CD14-positive monocyte (primary cell): ENCODE results near the gene C16orf96. TPM values are rescaled to one million over a fixed set of nuclear protein-coding genes. Genes with fewer than 3 reads are reported as not detected.

Experiments used
- DNase-seq, 3 donors: peaks; one replicate each; pipeline ENCODE4 v3.0.0-alpha.2; 2011 to 2022
- H2AFZ ChIP-seq: 2 replicates; pipeline ENCODE4 v1.6.0; 2012; ENCODE audit warnings: mild to moderate bottlenecking, low read depth, low read length, inconsistent platforms; ENCODE audit not compliant: insufficient read depth, poor library complexity, severe bottlenecking
- H3K27ac ChIP-seq, 2 donors: 1 replicate in 1 of 2; 2 replicates in 1 of 2; pipeline ENCODE4 v1.5.1; 2012 to 2013; ENCODE audit warnings: low read length in 2 of 2, control low read depth in 1 of 2, inconsistent platforms in 1 of 2, low read depth in 1 of 2, mild to moderate bottlenecking in 1 of 2
- H3K27me3 ChIP-seq, 2 donors: one replicate each; pipeline versions ENCODE4 v1.6.0 to v1.6.1; 2011 to 2013; ENCODE audit warnings: low read length in 2 of 2; ENCODE audit not compliant: control insufficient read depth in 2 of 2, insufficient read depth in 2 of 2
- H3K36me3 ChIP-seq, 2 donors: replicated peaks in 1 of 2; 1 replicate in 1 of 2; 2 replicates in 1 of 2; pipeline versions ENCODE4 v1.5.1 to v1.6.1; 2012 to 2013; ENCODE audit warnings: low read length in 2 of 2, control low read depth in 1 of 2, inconsistent platforms in 1 of 2, mild to moderate bottlenecking in 1 of 2; ENCODE audit not compliant: insufficient read depth in 2 of 2, control insufficient read depth in 1 of 2
- H3K4me1 ChIP-seq, 2 donors: 1 replicate in 1 of 2; 2 replicates in 1 of 2; pipeline versions ENCODE4 v1.5.1 to v1.6.1; 2012 to 2013; ENCODE audit warnings: low read length in 2 of 2, control low read depth in 1 of 2, inconsistent platforms in 1 of 2, mild to moderate bottlenecking in 1 of 2, moderate library complexity in 1 of 2; ENCODE audit not compliant: insufficient read depth in 2 of 2, control insufficient read depth in 1 of 2
- H3K4me2 ChIP-seq: replicated peaks from 2 replicates; pipeline ENCODE3; 2012; ENCODE audit warnings: low read length, moderate library complexity, mild to moderate bottlenecking; ENCODE audit not compliant: poor library complexity, severe bottlenecking; ENCODE audit errors: extremely low read depth
- H3K4me3 ChIP-seq, 3 experiments: fragments of 200-600 bp in 1 of 3; sonication (generic) in 1 of 3; replicated peaks in 1 of 3; 1 replicate in 2 of 3; 2 replicates in 1 of 3; pipeline ENCODE4 v1.5.1; 2011 to 2013; ENCODE audit warnings: low read length in 3 of 3, mild to moderate bottlenecking in 3 of 3, control low read depth in 2 of 3, low read depth in 2 of 3, inconsistent platforms in 1 of 3, moderate library complexity in 1 of 3
- H3K79me2 ChIP-seq: 2 replicates; pipeline ENCODE4 v1.6.0; 2012; ENCODE audit warnings: mild to moderate bottlenecking, control low read depth, inconsistent platforms, low read length, moderate library complexity; ENCODE audit not compliant: insufficient read depth
- H3K9ac ChIP-seq: 2 replicates; pipeline ENCODE4 v1.6.0; 2017; ENCODE audit warnings: low read length, mild to moderate bottlenecking; ENCODE audit not compliant: insufficient read depth, poor library complexity, severe bottlenecking
- H3K9me3 ChIP-seq, 2 donors: replicated peaks in 1 of 2; 1 replicate in 1 of 2; 2 replicates in 1 of 2; pipeline versions ENCODE4 v1.5.1 to v1.6.1; 2012 to 2013; ENCODE audit warnings: low read length in 2 of 2, control low read depth in 1 of 2; ENCODE audit not compliant: control insufficient read depth in 1 of 2, insufficient read depth in 1 of 2
- H4K20me1 ChIP-seq: 2 replicates; pipeline ENCODE4 v1.6.0; 2012; ENCODE audit warnings: mild to moderate bottlenecking, low read length, control low read depth, moderate library complexity; ENCODE audit not compliant: insufficient read depth
- H3K27ac Mint-ChIP-seq, 7 donors: one replicate each; pipeline ENCODE4 v1.8.0; 2020; ENCODE audit warnings: mild to moderate bottlenecking in 7 of 7, mixed read lengths in 7 of 7, moderate library complexity in 6 of 7, inconsistent platforms in 2 of 7
- H3K27me3 Mint-ChIP-seq, 3 donors: one replicate each; pipeline ENCODE4 v1.8.0; 2021 to 2022; ENCODE audit warnings: low read depth in 3 of 3, mild to moderate bottlenecking in 3 of 3, mixed read lengths in 3 of 3, moderate library complexity in 3 of 3, inconsistent platforms in 1 of 3
- H3K36me3 Mint-ChIP-seq, 2 donors: one replicate each; pipeline ENCODE4 v1.8.0; 2020; ENCODE audit warnings: mixed read lengths in 2 of 2, inconsistent platforms in 1 of 2, mild to moderate bottlenecking in 1 of 2
- H3K4me1 Mint-ChIP-seq: one replicate; pipeline ENCODE4 v1.8.0; 2020; ENCODE audit warnings: mild to moderate bottlenecking, mixed read lengths
- H3K4me3 Mint-ChIP-seq, 2 donors: one replicate each; pipeline ENCODE4 v1.8.0; 2020; ENCODE audit warnings: mild to moderate bottlenecking in 2 of 2, mixed read lengths in 2 of 2, moderate library complexity in 1 of 2
- H3K9me3 Mint-ChIP-seq, 7 donors: one replicate each; pipeline ENCODE4 v1.8.0; 2020 to 2022; ENCODE audit warnings: mixed read lengths in 7 of 7, mild to moderate bottlenecking in 6 of 7, moderate library complexity in 6 of 7, inconsistent platforms in 2 of 7
- WGBS: methylation state at CpG from one replicate; pipeline ENCODE4 v1.1.5; 2013; ENCODE audit warnings: missing lambda C conversion rate; ENCODE audit not compliant: insufficient coverage; 5-methylcytosine and 5-hydroxymethylcytosine counted together
- intact Hi-C, 2 donors: fragments of 100-400 bp; cut with micrococcal nuclease; formaldehyde crosslinking; loops; one replicate each; pipeline versions ENCODE4 v1.15.0 to v1.15.1; 2023
- polyA plus RNA-seq, 3 donors: library from polyadenylated mRNA; depleted of rRNA in 1 of 3; unstranded in 2 of 3; stranded (reverse) in 1 of 3; fragments of 300-500 nt in 2 of 3; fragments of >200 nt in 1 of 3; fragmentation: Illumina TruSeq in 2 of 3; gene quantifications; 1 replicate in 2 of 3; 2 replicates in 1 of 3; pipeline ENCODE4 v1.2.3, GENCODE V29; 2012 to 2021
- TF ChIP-seq, protein P1 (sequence below): fragments of 200-600 bp; IDR thresholded peaks from one replicate; pipeline ENCODE4 v1.8.0; 2022; ENCODE audit warnings: antibody characterized with exemption, mild to moderate bottlenecking

C16orf96 gene
- polyA plus RNA-seq, 3 donors = 0.13 TPM; not detected in 2

DNA sequence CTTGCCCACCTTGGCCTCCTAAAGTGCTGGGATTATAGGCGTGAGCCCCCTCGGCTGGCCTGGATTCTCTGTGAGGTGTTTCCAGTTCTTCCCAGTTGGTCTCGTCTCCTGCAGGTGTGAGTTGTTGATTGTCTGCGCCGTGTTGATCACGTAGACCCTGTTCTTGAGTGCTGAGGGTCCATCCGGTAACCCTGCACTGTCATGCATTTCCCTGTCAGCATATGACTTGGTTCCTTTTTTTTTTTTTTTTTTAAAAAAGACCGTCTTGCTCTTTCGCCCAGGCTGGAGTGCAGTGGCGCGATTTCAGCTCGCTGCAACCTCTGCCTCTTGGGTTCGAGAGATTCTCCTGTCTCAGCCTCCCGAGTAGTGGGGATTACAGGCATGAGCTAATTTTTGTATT is 85.8 kb downstream of the C16orf96 start:
- Histone ChIP-seq H2AFZ (no peak overlapping the region), H3K27ac (peak overlapping the region in 1 of 2 donors; percentile 65), H3K9me3 (no peaks in the 10 kb centered on the region), H3K4me1 (peaks cover 22 to 28% of the 10 kb centered on the region in 2 donors), H3K4me3 (peak overlapping the region in 2 of 3 experiments; percentile 11 to 48), H3K9ac (no peak overlapping the region), H3K79me2 (peaks cover 99% of the 10 kb centered on the region), H4K20me1 (peaks cover 100% of the 10 kb centered on the region), H3K4me2 (peak overlapping the region; percentile 63), H3K27me3 (no peaks in the 10 kb centered on the region), H3K36me3 (peaks cover 22 to 59% of the 10 kb centered on the region in 2 donors)
- 29% methylated on average over 4 of the region's 14 CpGs for WGBS
- Mint-ChIP-seq H3K9me3 (no peaks in the 10 kb centered on the region), H3K36me3 (peaks cover 28 to 54% of the 10 kb centered on the region in 2 donors), H3K4me1 (peaks cover 26% of the 10 kb centered on the region), H3K27ac (peak overlapping the region; percentile 75 to 88 (median 85)), H3K27me3 (peaks cover 0 to 4% (median 0%) of the 10 kb centered on the region in 3 donors), H3K4me3 (peak overlapping the region; percentile 46 to 82)
- intact Hi-C loops = no loop called here
- DNase-seq = peak in 2 of 3 donors; percentile 21 to 39
- TF ChIP-seq, protein P1, sequence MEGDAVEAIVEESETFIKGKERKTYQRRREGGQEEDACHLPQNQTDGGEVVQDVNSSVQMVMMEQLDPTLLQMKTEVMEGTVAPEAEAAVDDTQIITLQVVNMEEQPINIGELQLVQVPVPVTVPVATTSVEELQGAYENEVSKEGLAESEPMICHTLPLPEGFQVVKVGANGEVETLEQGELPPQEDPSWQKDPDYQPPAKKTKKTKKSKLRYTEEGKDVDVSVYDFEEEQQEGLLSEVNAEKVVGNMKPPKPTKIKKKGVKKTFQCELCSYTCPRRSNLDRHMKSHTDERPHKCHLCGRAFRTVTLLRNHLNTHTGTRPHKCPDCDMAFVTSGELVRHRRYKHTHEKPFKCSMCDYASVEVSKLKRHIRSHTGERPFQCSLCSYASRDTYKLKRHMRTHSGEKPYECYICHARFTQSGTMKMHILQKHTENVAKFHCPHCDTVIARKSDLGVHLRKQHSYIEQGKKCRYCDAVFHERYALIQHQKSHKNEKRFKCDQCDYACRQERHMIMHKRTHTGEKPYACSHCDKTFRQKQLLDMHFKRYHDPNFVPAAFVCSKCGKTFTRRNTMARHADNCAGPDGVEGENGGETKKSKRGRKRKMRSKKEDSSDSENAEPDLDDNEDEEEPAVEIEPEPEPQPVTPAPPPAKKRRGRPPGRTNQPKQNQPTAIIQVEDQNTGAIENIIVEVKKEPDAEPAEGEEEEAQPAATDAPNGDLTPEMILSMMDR = no peak

DNA sequence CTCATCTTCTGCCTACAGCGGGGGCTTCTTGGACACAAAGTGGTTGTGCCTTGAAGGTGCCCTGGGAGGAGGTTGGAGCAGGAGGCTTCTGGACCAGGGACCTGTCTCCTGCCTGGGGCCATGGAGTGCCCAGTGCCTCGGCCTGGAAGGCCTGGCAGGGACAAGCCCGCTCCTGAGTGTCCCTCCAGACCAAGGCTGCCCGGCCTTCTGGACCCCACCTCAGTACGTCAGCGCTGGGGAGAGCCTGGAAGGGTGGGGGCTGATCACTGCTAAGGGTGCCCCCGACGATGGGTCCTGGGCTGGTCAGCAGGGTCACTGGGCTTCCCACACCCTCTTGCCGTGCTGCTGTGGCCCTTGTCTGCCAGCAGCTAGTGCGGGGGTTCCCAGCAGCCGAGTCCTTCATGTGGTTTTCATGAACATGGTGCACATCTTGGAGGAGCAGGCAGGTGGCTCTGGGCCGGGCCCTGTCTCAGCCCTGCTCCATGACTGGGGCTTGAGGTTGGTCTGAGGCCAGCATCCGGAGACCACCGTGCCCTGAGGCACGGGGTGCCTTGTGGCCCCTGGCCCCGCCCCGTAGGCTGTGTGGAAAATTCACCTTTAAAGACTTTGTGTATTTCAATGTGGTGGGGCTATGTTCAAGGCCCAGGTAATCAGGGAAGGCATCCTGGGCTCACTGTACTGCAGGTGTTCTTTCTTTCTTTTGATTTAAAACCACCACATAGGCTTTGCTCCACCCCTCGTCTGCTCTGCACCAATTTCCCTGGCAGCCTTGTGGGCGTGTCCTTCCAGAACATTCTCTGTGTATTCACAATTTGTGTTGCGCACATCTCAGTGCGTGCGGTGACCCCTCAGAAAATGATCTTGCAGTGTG is 90.9 kb downstream of the C16orf96 start:
- H3K4me3 Mint-ChIP-seq = no peak overlapping the region
- H2AFZ ChIP-seq = no peak overlapping the region
- TF ChIP-seq, protein P1 = no peak
- no peaks in the 10 kb centered on the region for H3K27me3 Mint-ChIP-seq
- 97% methylated on average over 17 of the region's 22 CpGs for WGBS
- H3K4me1 ChIP-seq = peaks cover 9 to 16% of the 10 kb centered on the region in 2 donors
- peaks cover 0 to 3% of the 10 kb centered on the region in 2 donors for H3K9me3 ChIP-seq
- peaks cover 100% of the 10 kb centered on the region for H4K20me1 ChIP-seq
- no peaks in the 10 kb centered on the region for H3K9me3 Mint-ChIP-seq
- peak overlapping the region in 1 of 2 donors; percentile 14 for H3K27ac ChIP-seq
- DNase-seq = no peak
- no peak overlapping the region for H3K4me2 ChIP-seq
- peak overlapping the region in 2 of 7 donors; percentile 21 to 66 for H3K27ac Mint-ChIP-seq
- no peaks in the 10 kb centered on the region for H3K27me3 ChIP-seq
- peaks cover 87% of the 10 kb centered on the region for H3K79me2 ChIP-seq
- H3K4me3 ChIP-seq = no peak overlapping the region
- no peak overlapping the region for H3K9ac ChIP-seq
- H3K4me1 Mint-ChIP-seq = peaks cover 12% of the 10 kb centered on the region
- intact Hi-C loops = no loop called here
- H3K36me3 Mint-ChIP-seq = peaks cover 34 to 67% of the 10 kb centered on the region in 2 donors
- H3K36me3 ChIP-seq = peaks cover 27 to 62% of the 10 kb centered on the region in 2 donors
